Measurements from ENCODE around the gene C1orf141. TPM values are rescaled to one million over a fixed set of nuclear protein-coding genes. Genes with fewer than 3 reads are reported as not detected.

Gene C1orf141
- total RNA-seq, 1 experiment from 2014 or later: not detected

GRCh38 chr1:67085326-67085725 lies 49.4 kb downstream of the C1orf141 start:
- no peaks in the 10 kb centered on the region for H3K36me3 Mint-ChIP-seq (ENCODE audit: insufficient read depth, unreplicated experiment)
- intact Hi-C loops (cut with micrococcal nuclease; ENCODE audit: unreplicated experiment): no loop called here
- no peaks in the 10 kb centered on the region for H3K9me3 Mint-ChIP-seq (ENCODE audit: low read depth, unreplicated experiment)
- no TSS peak for BruUV-seq (replicated peaks)
- no peak for DNase-seq
- no peaks in the 10 kb centered on the region for H3K4me1 Mint-ChIP-seq (ENCODE audit: low read depth, unreplicated experiment)
- H3K27ac Mint-ChIP-seq (ENCODE audit: unreplicated experiment): no peak overlapping the region
- H3K4me3 Mint-ChIP-seq (ENCODE audit: low read depth, unreplicated experiment): no peak overlapping the region
- TF ChIP-seq CTCF (IDR thresholded peaks at IDR 0.05; ENCODE audit: unreplicated experiment): no peak
- CTCF ChIA-PET: no interaction called here
- H3K27me3 Mint-ChIP-seq (ENCODE audit: unreplicated experiment): no peaks in the 10 kb centered on the region

GRCh38 chr1:67084765-67085318 lies 49.9 kb downstream of the C1orf141 start:
- no peaks in the 10 kb centered on the region for H3K9me3 Mint-ChIP-seq (ENCODE audit: low read depth, unreplicated experiment)
- no peak for TF ChIP-seq CTCF (IDR thresholded peaks at IDR 0.05; ENCODE audit: unreplicated experiment)
- no peak for DNase-seq
- no peaks in the 10 kb centered on the region for H3K27me3 Mint-ChIP-seq (ENCODE audit: unreplicated experiment)
- H3K4me1 Mint-ChIP-seq (ENCODE audit: low read depth, unreplicated experiment): no peaks in the 10 kb centered on the region
- BruUV-seq (replicated peaks): no TSS peak
- no peak overlapping the region for H3K27ac Mint-ChIP-seq (ENCODE audit: unreplicated experiment)
- no peak overlapping the region for H3K4me3 Mint-ChIP-seq (ENCODE audit: low read depth, unreplicated experiment)
- no peaks in the 10 kb centered on the region for H3K36me3 Mint-ChIP-seq (ENCODE audit: insufficient read depth, unreplicated experiment)
- CTCF ChIA-PET: no interaction called here
- intact Hi-C loops (cut with micrococcal nuclease; ENCODE audit: unreplicated experiment): no loop called here

- H3K9me3 Mint-ChIP-seq (ENCODE audit: low read depth, unreplicated experiment): peaks cover 3% of the 10 kb centered on the region
- no peak overlapping the region for H3K4me3 Mint-ChIP-seq (ENCODE audit: low read depth, unreplicated experiment)
- H3K4me1 Mint-ChIP-seq (ENCODE audit: low read depth, unreplicated experiment): no peaks in the 10 kb centered on the region
- intact Hi-C loops (cut with micrococcal nuclease; ENCODE audit: unreplicated experiment): no loop called here
- H3K36me3 Mint-ChIP-seq (ENCODE audit: insufficient read depth, unreplicated experiment): no peaks in the 10 kb centered on the region
- BruUV-seq (replicated peaks): no TSS peak
- peaks cover under 1% of the 10 kb centered on the region for H3K27me3 Mint-ChIP-seq (ENCODE audit: unreplicated experiment)
- H3K27ac Mint-ChIP-seq (ENCODE audit: unreplicated experiment): no peak overlapping the region
- CTCF ChIA-PET: no interaction called here
- TF ChIP-seq CTCF (IDR thresholded peaks at IDR 0.05; ENCODE audit: unreplicated experiment): no peak
- no peak for DNase-seq
Observed at GRCh38 chr1:67078291-67078690, 56.5 kb downstream of the C1orf141 start.

GRCh38 chr1:67077593-67077992 lies 57.2 kb downstream of the C1orf141 start:
- H3K27ac Mint-ChIP-seq (ENCODE audit: unreplicated experiment): no peak overlapping the region
- no TSS peak for BruUV-seq (replicated peaks)
- CTCF ChIA-PET: no interaction called here

More at GRCh38 chr1:67077593-67077992, 57.2 kb downstream of the C1orf141 start:
- intact Hi-C loops (cut with micrococcal nuclease; ENCODE audit: unreplicated experiment): no loop called here
- Mint-ChIP-seq H3K9me3 (ENCODE audit: low read depth, unreplicated experiment) (peaks cover 3% of the 10 kb centered on the region), H3K36me3 (ENCODE audit: insufficient read depth, unreplicated experiment) (no peaks in the 10 kb centered on the region), H3K4me3 (ENCODE audit: low read depth, unreplicated experiment) (no peak overlapping the region), H3K4me1 (ENCODE audit: low read depth, unreplicated experiment) (no peaks in the 10 kb centered on the region), H3K27me3 (ENCODE audit: unreplicated experiment) (peaks cover 7% of the 10 kb centered on the region)
- DNase-seq: no peak
- no peak for TF ChIP-seq CTCF (IDR thresholded peaks at IDR 0.05; ENCODE audit: unreplicated experiment)

Measured in Calu3 (cell line).